Panc1 (cell line): ENCODE measurements around the gene MFN1. TPM values are rescaled to one million over a fixed set of nuclear protein-coding genes. Genes with fewer than 3 reads are reported as not detected.

ENCODE experiments used
- ATAC-seq: fragments of 200-7000 bp; cut with Tn5 transposase; 2 replicates; pipeline ENCODE4 v1.9.1; 2020; ENCODE audit warnings: mild to moderate bottlenecking, moderate library complexity
- BruUV-seq: library from RNA; stranded (reverse); fragments of 400-500 nt; replicated peaks from 2 replicates; lab custom pipeline; 2021; lab: Mats Ljungman, UMichigan
- CTCF ChIA-PET: fragments of 300-600 bp; sonication (Branson Sonifier 250); formaldehyde crosslinking; loops from one replicate; lab custom pipeline; 2022; ENCODE audit warnings: antibody characterized with exemption; lab: Charles Lee
- POLR2A ChIA-PET: fragments of 300-600 bp; sonication (Branson Sonifier 250); formaldehyde crosslinking; loops from one replicate; lab custom pipeline; 2022; ENCODE audit warnings: antibody characterized with exemption; lab: Charles Lee
- DNase-seq: peaks from one replicate; pipeline ENCODE4 v3.0.0-alpha.2; 2010; ENCODE audit warnings: low read depth, low spot score
- H3K27ac ChIP-seq: 2 replicates; pipeline ENCODE4 v1.5.1; 2011; ENCODE audit warnings: mild to moderate bottlenecking, low read length, inconsistent platforms
- H3K27me3 ChIP-seq: fragments of 200-500 bp; sonication (Bioruptor generic); 2 replicates; pipeline ENCODE4 v1.6.0; 2014; ENCODE audit warnings: low read length, inconsistent platforms; ENCODE audit not compliant: control insufficient read depth, insufficient read depth
- H3K36me3 ChIP-seq: fragments of 200-500 bp; sonication (Bioruptor generic); 2 replicates; pipeline ENCODE4 v1.5.1; 2014; ENCODE audit warnings: inconsistent platforms, mild to moderate bottlenecking, low read length, moderate library complexity; ENCODE audit not compliant: control insufficient read depth, insufficient read depth
- H3K4me1 ChIP-seq: 2 replicates; pipeline ENCODE4 v1.5.1; 2011; ENCODE audit warnings: inconsistent platforms, mild to moderate bottlenecking, low read length, moderate library complexity; ENCODE audit not compliant: control insufficient read depth, insufficient read depth
- H3K4me3 ChIP-seq, 2 experiments: 2 replicates each; pipeline ENCODE4 v1.5.1; 2011 to 2012; ENCODE audit warnings: low read depth in 2 of 2, low read length in 2 of 2, mild to moderate bottlenecking in 2 of 2, inconsistent platforms in 1 of 2, moderate library complexity in 1 of 2
- H3K9me3 ChIP-seq: fragments of 200-500 bp; sonication (Bioruptor generic); 2 replicates; pipeline ENCODE4 v1.5.1; 2014; ENCODE audit warnings: low read depth, mild to moderate bottlenecking, inconsistent platforms, low read length, moderate library complexity; ENCODE audit not compliant: control insufficient read depth, insufficient read depth
- POLR2AphosphoS5 ChIP-seq: IDR thresholded peaks from 2 replicates; pipeline ENCODE4 v1.6.1; 2012; ENCODE audit warnings: mild to moderate bottlenecking, low read depth, low read length, moderate library complexity
- SIN3A ChIP-seq: IDR thresholded peaks from 2 replicates; pipeline ENCODE4 v1.6.1; 2012; ENCODE audit warnings: low read depth, mild to moderate bottlenecking, low read length, moderate library complexity, borderline replicate concordance; ENCODE audit not compliant: insufficient read depth
- TCF7L2 ChIP-seq: IDR thresholded peaks from 2 replicates; pipeline ENCODE4 v1.6.1; 2011; ENCODE audit warnings: mild to moderate bottlenecking, low read depth, low read length, inconsistent platforms
- in situ Hi-C: cut with HindIII; loops from 2 replicates; pipeline ENCODE4 v1.10.0; 2016; ENCODE audit warnings: low sequenced_read_pairs, low pct_unique_long_range_greater_than_20kb
- intact Hi-C: fragments of 100-400 bp; cut with micrococcal nuclease; formaldehyde crosslinking; loops from one replicate; pipeline ENCODE4 v1.10.0; 2022; ENCODE audit not compliant: unreplicated experiment
- total RNA-seq: library from RNA; stranded (reverse); gene quantifications from one replicate; pipeline ENCODE4 v1.2.1, GENCODE V29; 2021; ENCODE audit not compliant: unreplicated experiment
- TF ChIP-seq, protein P1 (sequence below), 2 experiments: IDR thresholded peaks; 2 replicates each; pipeline ENCODE4 v1.6.1; 2011 to 2012; ENCODE audit warnings: low read depth in 2 of 2, control low read depth in 1 of 2, low read length in 1 of 2, mild to moderate bottlenecking in 1 of 2, moderate library complexity in 1 of 2; ENCODE audit not compliant: insufficient read depth in 1 of 2
- TF ChIP-seq, protein P2 (sequence below): fragments of 450-650 bp; IDR thresholded peaks from 2 replicates; pipeline ENCODE4 v1.5.1; 2017; ENCODE audit warnings: mild to moderate bottlenecking

MFN1 gene
- total RNA-seq, 1 experiment from 2014 or later, result 73.5 TPM

DNA sequence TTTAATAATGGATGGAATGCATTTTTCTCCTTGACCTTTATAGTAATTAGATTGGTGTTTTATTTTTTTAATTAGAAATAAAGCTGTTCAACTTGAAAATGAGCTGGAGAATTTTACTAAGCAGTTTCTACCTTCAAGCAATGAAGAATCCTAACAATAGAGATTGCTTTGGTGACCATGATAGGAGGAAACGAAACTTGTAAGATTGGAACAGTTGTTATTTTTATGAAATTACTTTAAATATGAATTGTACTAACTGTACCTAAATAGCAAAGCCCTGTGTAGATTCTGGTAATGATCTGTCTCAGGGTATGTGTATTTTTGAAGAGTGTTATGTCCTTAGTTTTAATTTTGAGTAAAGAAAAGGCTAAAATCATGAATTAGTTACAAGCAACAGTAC is 44.4 kb downstream of the MFN1 start:
- no TSS peak for BruUV-seq
- TF ChIP-seq TCF7L2 (no peak), SIN3A (no peak), POLR2AphosphoS5 (no peak)
- TF ChIP-seq, protein P1, sequence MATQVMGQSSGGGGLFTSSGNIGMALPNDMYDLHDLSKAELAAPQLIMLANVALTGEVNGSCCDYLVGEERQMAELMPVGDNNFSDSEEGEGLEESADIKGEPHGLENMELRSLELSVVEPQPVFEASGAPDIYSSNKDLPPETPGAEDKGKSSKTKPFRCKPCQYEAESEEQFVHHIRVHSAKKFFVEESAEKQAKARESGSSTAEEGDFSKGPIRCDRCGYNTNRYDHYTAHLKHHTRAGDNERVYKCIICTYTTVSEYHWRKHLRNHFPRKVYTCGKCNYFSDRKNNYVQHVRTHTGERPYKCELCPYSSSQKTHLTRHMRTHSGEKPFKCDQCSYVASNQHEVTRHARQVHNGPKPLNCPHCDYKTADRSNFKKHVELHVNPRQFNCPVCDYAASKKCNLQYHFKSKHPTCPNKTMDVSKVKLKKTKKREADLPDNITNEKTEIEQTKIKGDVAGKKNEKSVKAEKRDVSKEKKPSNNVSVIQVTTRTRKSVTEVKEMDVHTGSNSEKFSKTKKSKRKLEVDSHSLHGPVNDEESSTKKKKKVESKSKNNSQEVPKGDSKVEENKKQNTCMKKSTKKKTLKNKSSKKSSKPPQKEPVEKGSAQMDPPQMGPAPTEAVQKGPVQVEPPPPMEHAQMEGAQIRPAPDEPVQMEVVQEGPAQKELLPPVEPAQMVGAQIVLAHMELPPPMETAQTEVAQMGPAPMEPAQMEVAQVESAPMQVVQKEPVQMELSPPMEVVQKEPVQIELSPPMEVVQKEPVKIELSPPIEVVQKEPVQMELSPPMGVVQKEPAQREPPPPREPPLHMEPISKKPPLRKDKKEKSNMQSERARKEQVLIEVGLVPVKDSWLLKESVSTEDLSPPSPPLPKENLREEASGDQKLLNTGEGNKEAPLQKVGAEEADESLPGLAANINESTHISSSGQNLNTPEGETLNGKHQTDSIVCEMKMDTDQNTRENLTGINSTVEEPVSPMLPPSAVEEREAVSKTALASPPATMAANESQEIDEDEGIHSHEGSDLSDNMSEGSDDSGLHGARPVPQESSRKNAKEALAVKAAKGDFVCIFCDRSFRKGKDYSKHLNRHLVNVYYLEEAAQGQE (IDR thresholded peaks at IDR 0.05; ENCODE audit: insufficient read depth in 1 of 2, low read depth in 2 of 2, low read length in 1 of 2), result no peak
- TF ChIP-seq, protein P2, sequence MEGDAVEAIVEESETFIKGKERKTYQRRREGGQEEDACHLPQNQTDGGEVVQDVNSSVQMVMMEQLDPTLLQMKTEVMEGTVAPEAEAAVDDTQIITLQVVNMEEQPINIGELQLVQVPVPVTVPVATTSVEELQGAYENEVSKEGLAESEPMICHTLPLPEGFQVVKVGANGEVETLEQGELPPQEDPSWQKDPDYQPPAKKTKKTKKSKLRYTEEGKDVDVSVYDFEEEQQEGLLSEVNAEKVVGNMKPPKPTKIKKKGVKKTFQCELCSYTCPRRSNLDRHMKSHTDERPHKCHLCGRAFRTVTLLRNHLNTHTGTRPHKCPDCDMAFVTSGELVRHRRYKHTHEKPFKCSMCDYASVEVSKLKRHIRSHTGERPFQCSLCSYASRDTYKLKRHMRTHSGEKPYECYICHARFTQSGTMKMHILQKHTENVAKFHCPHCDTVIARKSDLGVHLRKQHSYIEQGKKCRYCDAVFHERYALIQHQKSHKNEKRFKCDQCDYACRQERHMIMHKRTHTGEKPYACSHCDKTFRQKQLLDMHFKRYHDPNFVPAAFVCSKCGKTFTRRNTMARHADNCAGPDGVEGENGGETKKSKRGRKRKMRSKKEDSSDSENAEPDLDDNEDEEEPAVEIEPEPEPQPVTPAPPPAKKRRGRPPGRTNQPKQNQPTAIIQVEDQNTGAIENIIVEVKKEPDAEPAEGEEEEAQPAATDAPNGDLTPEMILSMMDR, result no peak
- Histone ChIP-seq H3K36me3 (peaks cover 13% of the 10 kb centered on the region), H3K4me3 (no peak overlapping the region), H3K27ac (no peak overlapping the region), H3K4me1 (no peaks in the 10 kb centered on the region), H3K27me3 (no peaks in the 10 kb centered on the region), H3K9me3 (no peaks in the 10 kb centered on the region)
- ATAC-seq (no peak), DNase-seq (no peak)
- in situ Hi-C loops, result no loop called here
- intact Hi-C loops, result no loop called here
- CTCF ChIA-PET, result no interaction called here
- POLR2A ChIA-PET, result no interaction called here

DNA sequence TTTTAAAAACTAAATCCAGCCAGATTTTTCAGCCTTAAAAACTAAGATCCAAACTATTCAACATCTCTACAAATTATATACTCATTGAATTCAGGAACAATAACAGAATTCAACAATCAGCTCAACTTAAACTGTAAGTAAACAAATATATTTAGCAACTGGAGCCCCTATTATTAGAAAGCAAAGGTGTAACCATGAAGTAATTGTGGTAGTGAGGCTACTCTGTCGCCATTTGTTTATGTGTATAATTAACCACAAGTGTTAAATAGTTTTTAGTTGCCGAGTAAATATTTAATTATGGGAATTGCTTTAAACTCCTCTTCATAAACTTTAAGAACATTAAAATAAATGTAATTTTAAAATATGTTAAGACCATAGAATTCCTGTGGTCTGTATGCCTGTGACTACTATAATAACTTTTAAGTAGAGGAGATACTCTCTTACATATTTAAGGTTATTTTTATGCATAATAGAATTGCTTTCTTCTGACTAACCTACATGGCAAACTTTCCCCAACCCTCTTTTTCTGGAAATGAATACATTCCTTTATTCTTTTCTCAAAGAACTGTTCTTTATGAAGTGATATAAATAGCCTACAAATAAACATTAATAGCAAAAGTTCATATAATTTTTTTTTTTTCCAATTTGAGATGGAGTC is 51.2 kb downstream of the MFN1 start:
- Histone ChIP-seq H3K4me3 (no peak overlapping the region), H3K4me1 (no peaks in the 10 kb centered on the region), H3K36me3 (peaks cover 12% of the 10 kb centered on the region; the same call in 1 of the 2 replicates), H3K9me3 (no peaks in the 10 kb centered on the region), H3K27ac (no peak overlapping the region), H3K27me3 (no peaks in the 10 kb centered on the region)
- ATAC-seq (no peak), DNase-seq (no peak)
- no TSS peak for BruUV-seq
- POLR2A ChIA-PET, result interaction anchor here (0.6 kb wide), 1 partner anchor 62 kb away, joined by 3 read pairs; no protein-coding TSS in a partner anchor
- TF ChIP-seq, protein P2, result no peak
- TF ChIP-seq TCF7L2 (no peak), POLR2AphosphoS5 (no peak), SIN3A (no peak)
- TF ChIP-seq, protein P1 (IDR thresholded peaks at IDR 0.05; ENCODE audit: insufficient read depth in 1 of 2, low read depth in 2 of 2, low read length in 1 of 2), result no peak
- intact Hi-C loops, result no loop called here
- in situ Hi-C loops, result no loop called here
- CTCF ChIA-PET, result no interaction called here
